Upper lobe of left lung (tissue), 6 donors: ENCODE data around the gene SRRM3. TPM values are rescaled to one million over a fixed set of nuclear protein-coding genes. Genes with fewer than 3 reads are reported as not detected.
"Not testable (repeated sequence)": the region's sequence is repeated elsewhere in the genome, so short reads cannot be mapped to it uniquely, and the experiment has no call there.

Experiments used
- ATAC-seq, 2 donors: fragments of 200-7000 bp; cut with Tn5 transposase; one replicate each; pipeline ENCODE4 v1.9.1; 2022; ENCODE audit warnings: mild to moderate bottlenecking in 2 of 2, moderate library complexity in 2 of 2; ENCODE audit not compliant: low FRiP score in 2 of 2
- DNase-seq, 2 donors: peaks; one replicate each; pipeline ENCODE4 v3.0.0-alpha.2; 2019 to 2020
- H3K27ac ChIP-seq, 4 donors: fragments of 200-600 bp; sonication (generic); one replicate each; pipeline ENCODE4 v1.5.1; 2016 to 2019
- H3K27me3 ChIP-seq, 4 donors: fragments of 200-600 bp; sonication (generic); one replicate each; pipeline ENCODE4 v1.5.1; 2017 to 2019
- H3K36me3 ChIP-seq, 4 donors: fragments of 200-600 bp; sonication (generic); one replicate each; pipeline ENCODE4 v1.5.1; 2016 to 2019
- H3K4me1 ChIP-seq, 4 donors: fragments of 200-600 bp; sonication (generic); one replicate each; pipeline ENCODE4 v1.5.1; 2018 to 2019
- H3K4me3 ChIP-seq, 4 donors: fragments of 200-600 bp; sonication (generic); one replicate each; pipeline ENCODE4 v1.5.1; 2017 to 2019; ENCODE audit warnings: mild to moderate bottlenecking in 2 of 4, moderate library complexity in 1 of 4
- H3K9me3 ChIP-seq, 4 donors: fragments of 200-600 bp; sonication (generic); one replicate each; pipeline ENCODE4 v1.5.1; 2018 to 2019
- CTCF ChIP-seq, 6 experiments: fragments of 450-650 bp in 4 of 6; fragments of 200-600 bp in 2 of 6; sonication (generic) in 2 of 6; IDR thresholded peaks; one replicate each; pipeline ENCODE4 v1.5.1; 2016 to 2019; ENCODE audit warnings: antibody characterized with exemption in 6 of 6
- EP300 ChIP-seq, 4 donors: sonication (generic); formaldehyde crosslinking; IDR thresholded peaks; one replicate each; pipeline ENCODE4 v1.5.1; 2017; ENCODE audit warnings: antibody characterized with exemption in 4 of 4, control low read depth in 2 of 4
- POLR2A ChIP-seq, 4 donors: fragments of 450-650 bp; IDR thresholded peaks; one replicate each; pipeline ENCODE4 v1.5.1; 2016 to 2017; ENCODE audit warnings: antibody characterized with exemption in 4 of 4, mild to moderate bottlenecking in 2 of 4
- POLR2AphosphoS5 ChIP-seq, 2 donors: sonication (generic); formaldehyde crosslinking; IDR thresholded peaks; one replicate each; pipeline ENCODE4 v1.5.1; 2017; ENCODE audit warnings: antibody characterized with exemption in 2 of 2
- WGBS, 2 donors: methylation state at CpG; one replicate each; pipeline ENCODE4 v1.1.5; 2017 to 2018; 5-methylcytosine and 5-hydroxymethylcytosine counted together
- total RNA-seq, 6 donors: library from RNA; depleted of rRNA in 4 of 6; stranded (reverse); fragments of >200 nt in 4 of 6; gene quantifications; one replicate each; pipeline versions ENCODE4 v1.1.0 to v1.2.1, GENCODE V29; 2016 to 2021
- donor health status: DM: no; HTN: no; CAD: no; lungs with moderate emphysema.
- donor health status: DM: no; HTN: yes; CAD: no; lungs with severe emphysema.

Gene SRRM3
- total RNA-seq, 6 donors from 2014 or later: 0.30 to 1.5 (median 0.72) TPM

GRCh38 chr7:76334320-76334967, 132.7 kb downstream of the SRRM3 start:
- no peak for DNase-seq
- Histone ChIP-seq H3K4me1 (peaks cover 22 to 53% (median 44%) of the 10 kb centered on the region in 4 donors), H3K4me3 (no peak overlapping the region), H3K9me3 (no peaks in the 10 kb centered on the region), H3K36me3 (peaks cover 0 to 23% (median 4%) of the 10 kb centered on the region in 4 donors), H3K27ac (peak overlapping the region in 1 of 4 donors; percentile 70), H3K27me3 (no peaks in the 10 kb centered on the region)
- no peak for ATAC-seq
- 91 to 92% methylated on average over 6 of the region's 6 CpGs for WGBS, 2 donors
- no peak for TF ChIP-seq POLR2A (IDR thresholded peaks at IDR 0.05)
- no peak for TF ChIP-seq EP300 (IDR thresholded peaks at IDR 0.05)
- no peak for TF ChIP-seq CTCF (IDR thresholded peaks at IDR 0.05)
- no peak for TF ChIP-seq POLR2AphosphoS5 (IDR thresholded peaks at IDR 0.05)

- H3K4me3 ChIP-seq, H3K27me3 ChIP-seq, ATAC-seq, H3K9me3 ChIP-seq, DNase-seq, H3K27ac ChIP-seq: not testable (repeated sequence)
- Histone ChIP-seq H3K36me3 (peaks cover 0 to 13% (median 0%) of the 10 kb centered on the region in 4 donors), H3K4me1 (peaks cover 23 to 56% (median 44%) of the 10 kb centered on the region in 4 donors)
- WGBS, 2 donors: 79 to 84% methylated on average over 2 of the region's 2 CpGs
Observed at GRCh38 chr7:76335417-76335816, 133.7 kb downstream of the SRRM3 start.

GRCh38 chr7:76336094-76336493, 134.4 kb downstream of the SRRM3 start:
- Histone ChIP-seq H3K27me3 (no peaks in the 10 kb centered on the region), H3K4me1 (peaks cover 30 to 57% (median 50%) of the 10 kb centered on the region in 4 donors), H3K36me3 (peaks cover 0 to 10% (median 0%) of the 10 kb centered on the region in 4 donors), H3K27ac (no peak overlapping the region), H3K4me3 (no peak overlapping the region), H3K9me3 (no peaks in the 10 kb centered on the region)
- DNase-seq: no peak
- no peak for TF ChIP-seq CTCF (IDR thresholded peaks at IDR 0.05)
- no peak for TF ChIP-seq POLR2A (IDR thresholded peaks at IDR 0.05)
- no peak for TF ChIP-seq EP300 (IDR thresholded peaks at IDR 0.05)
- no peak for TF ChIP-seq POLR2AphosphoS5 (IDR thresholded peaks at IDR 0.05)
- no peak for ATAC-seq

Other genes starting within 250 kb of the SRRM3 start
- gene TMEM120A, start 207.3 kb upstream of the SRRM3 start, total RNA-seq: 10 to 100 TPM; 27.5 to 75.4 (median 43.1) TPM
- 10 to 100 TPM; 11.1 to 71.2 (median 23.5) TPM for gene STYXL1, start 153.9 kb upstream of the SRRM3 start, total RNA-seq
- gene MDH2, start 153.8 kb upstream of the SRRM3 start, total RNA-seq: 100 to 1,000 TPM in 3 of 6 donors, 10 to 100 TPM in 3; 52.4 to 131 (median 111) TPM
- gene HSPB1, start 100.8 kb downstream of the SRRM3 start, total RNA-seq: 100 to 1,000 TPM; 164 to 703 (median 300) TPM
- gene YWHAG, start 157.1 kb downstream of the SRRM3 start, total RNA-seq: 100 to 1,000 TPM in 1 of 6 donors, 10 to 100 TPM in 5; 51.3 to 114 (median 73.4) TPM
- 1 to 10 TPM in 5 of 6 donors, not detected in 1; 1.7 to 2.1 (median 1.9) TPM for gene SSC4D, start 207.8 kb downstream of the SRRM3 start, total RNA-seq
- 10 to 100 TPM in 1 of 6 donors, 1 to 10 TPM in 1, under 1 TPM in 3, not detected in 1; 0.61 to 11.8 (median 0.78) TPM for gene ZP3, start 223.1 kb downstream of the SRRM3 start, total RNA-seq